Measurements from ENCODE around the gene SCYGR2. TPM values are rescaled to one million over a fixed set of nuclear protein-coding genes. Genes with fewer than 3 reads are reported as not detected.

SCYGR2 gene
- polyA plus RNA-seq, 1 of the 3 experiments (the other 2 are of a cell fraction) = not detected

DNA sequence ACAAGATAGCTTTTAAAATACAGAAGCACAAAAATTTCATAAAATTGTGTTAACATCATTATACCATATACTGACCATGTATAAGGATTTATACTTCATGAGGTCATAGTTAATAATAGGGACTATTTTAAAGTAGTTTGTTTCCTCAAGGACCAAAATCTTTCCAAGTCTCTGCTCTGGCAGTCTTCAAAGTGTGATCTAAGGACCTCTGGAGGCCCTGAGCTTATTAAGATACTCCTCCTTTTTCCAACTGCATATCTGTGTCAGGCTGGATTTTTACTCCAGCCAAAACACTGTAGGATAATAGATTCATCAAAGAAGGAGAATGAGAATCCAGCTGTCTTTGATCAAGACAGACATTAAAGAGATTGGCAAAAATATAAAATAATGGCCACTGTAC, 1.7 kb upstream of the SCYGR2 start:
- TF ChIP-seq NRF1 (IDR thresholded peaks at IDR 0.05; ENCODE audit: low read depth, low read length) (no peak), POLR2AphosphoS5 (IDR thresholded peaks at IDR 0.05; ENCODE audit: low read depth, low read length) (no peak), RFX5 (IDR thresholded peaks at IDR 0.05; ENCODE audit: low read length) (no peak), MEF2A (IDR thresholded peaks at IDR 0.05; ENCODE audit: borderline replicate concordance, low read depth) (no peak)
- Histone ChIP-seq H3K27me3 (ENCODE audit: insufficient read depth) (no peaks in the 10 kb centered on the region; the same call in 1 of the 2 replicates), H3K4me2 (no peak overlapping the region), H4K20me1 (ENCODE audit: insufficient read depth) (no peaks in the 10 kb centered on the region), H3K36me3 (replicated peaks in 1 of 2; ENCODE audit: control insufficient read depth in 1 of 2, insufficient read depth in 2 of 2, low read length in 1 of 2) (no peaks in the 10 kb centered on the region), H3K27ac (ENCODE audit: low read depth in 2 of 2, low read length in 1 of 2) (no peak overlapping the region), H3K9me2 (no peaks in the 10 kb centered on the region), H3K79me2 (ENCODE audit: insufficient read depth) (no peaks in the 10 kb centered on the region), H2AFZ (ENCODE audit: low read depth) (no peak overlapping the region), H3F3A (replicated peaks; ENCODE audit: insufficient read depth) (no peaks in the 10 kb centered on the region), H3K9me3 (no peaks in the 10 kb centered on the region), H3K9ac (no peak overlapping the region), H3K4me3 (ENCODE audit: low read depth in 2 of 2, low read length in 1 of 2) (no peak overlapping the region), H3K4me1 (ENCODE audit: control insufficient read depth in 1 of 2, insufficient read depth in 2 of 2, low read depth in 1 of 2, low read length in 1 of 2) (no peaks in the 10 kb centered on the region)
- DNase-seq = no peak
- POLR2A ChIA-PET = no interaction called here
- CTCF ChIA-PET = interaction anchor here (0.8 to 1.0 kb wide), 2 partner anchors 18 to 61 kb away, joined by 3 read pairs; no protein-coding TSS in a partner anchor

DNA sequence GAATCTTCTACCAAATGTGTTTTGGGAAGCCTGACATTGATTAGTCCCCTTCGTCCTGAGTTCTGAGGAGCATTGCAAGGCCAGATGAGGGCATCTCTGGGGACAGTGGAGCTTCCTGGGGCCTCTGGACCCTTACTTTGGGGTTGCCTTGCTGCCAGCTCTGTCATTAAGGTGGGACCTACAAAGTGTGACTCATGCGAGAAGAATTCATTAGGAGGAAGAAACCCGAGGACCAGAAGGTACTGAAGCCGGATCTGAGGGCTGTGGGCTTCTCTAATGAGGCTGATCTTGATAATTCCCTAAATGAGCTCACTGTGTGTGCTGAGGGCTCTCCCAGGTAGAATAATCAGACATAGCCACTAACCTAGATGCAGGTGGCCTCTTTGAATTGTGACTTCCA, 695 bp upstream of the SCYGR2 start:
- 48% methylated on average over 4 of the region's 4 CpGs for WGBS (ENCODE audit: low lambda C conversion rate)
- no peaks in the 10 kb centered on the region; the same call in 1 of the 2 replicates for H3K27me3 ChIP-seq (ENCODE audit: insufficient read depth)

More for the DNA sequence above, 695 bp upstream of the SCYGR2 start:
- no peaks in the 10 kb centered on the region for H3K36me3 ChIP-seq (replicated peaks in 1 of 2; ENCODE audit: control insufficient read depth in 1 of 2, insufficient read depth in 2 of 2, low read length in 1 of 2)
- no peaks in the 10 kb centered on the region for H3K9me3 ChIP-seq
- no peaks in the 10 kb centered on the region for H3F3A ChIP-seq (replicated peaks; ENCODE audit: insufficient read depth)
- no peak for TF ChIP-seq TAF1 (IDR thresholded peaks at IDR 0.05; ENCODE audit: borderline replicate concordance, low read depth, low read length)
- no peak for TF ChIP-seq JUND (IDR thresholded peaks at IDR 0.05)
- no peak for TF ChIP-seq ELF1 (IDR thresholded peaks at IDR 0.05)
- TF ChIP-seq SMC3 (IDR thresholded peaks at IDR 0.05; ENCODE audit: low read depth, low read length) = no peak
- no peak for TF ChIP-seq GATA2 (CRISPR knock-in tag; IDR thresholded peaks at IDR 0.05)
- TF ChIP-seq EP300 (IDR thresholded peaks at IDR 0.05; ENCODE audit: borderline replicate concordance in 1 of 2, low read depth in 1 of 2, low read length in 1 of 2) = no peak
- no peak for TF ChIP-seq YY1 (IDR thresholded peaks at IDR 0.05; ENCODE audit: low read depth)
- no peak for TF ChIP-seq MXI1 (IDR thresholded peaks at IDR 0.05; ENCODE audit: low read depth, low read length)
- TF ChIP-seq, protein P1, sequence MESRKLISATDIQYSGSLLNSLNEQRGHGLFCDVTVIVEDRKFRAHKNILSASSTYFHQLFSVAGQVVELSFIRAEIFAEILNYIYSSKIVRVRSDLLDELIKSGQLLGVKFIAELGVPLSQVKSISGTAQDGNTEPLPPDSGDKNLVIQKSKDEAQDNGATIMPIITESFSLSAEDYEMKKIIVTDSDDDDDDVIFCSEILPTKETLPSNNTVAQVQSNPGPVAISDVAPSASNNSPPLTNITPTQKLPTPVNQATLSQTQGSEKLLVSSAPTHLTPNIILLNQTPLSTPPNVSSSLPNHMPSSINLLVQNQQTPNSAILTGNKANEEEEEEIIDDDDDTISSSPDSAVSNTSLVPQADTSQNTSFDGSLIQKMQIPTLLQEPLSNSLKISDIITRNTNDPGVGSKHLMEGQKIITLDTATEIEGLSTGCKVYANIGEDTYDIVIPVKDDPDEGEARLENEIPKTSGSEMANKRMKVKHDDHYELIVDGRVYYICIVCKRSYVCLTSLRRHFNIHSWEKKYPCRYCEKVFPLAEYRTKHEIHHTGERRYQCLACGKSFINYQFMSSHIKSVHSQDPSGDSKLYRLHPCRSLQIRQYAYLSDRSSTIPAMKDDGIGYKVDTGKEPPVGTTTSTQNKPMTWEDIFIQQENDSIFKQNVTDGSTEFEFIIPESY (IDR thresholded peaks at IDR 0.05; ENCODE audit: borderline replicate concordance, low read depth) = no peak
- no peak for TF ChIP-seq FOSL2 (IDR thresholded peaks at IDR 0.05; ENCODE audit: borderline replicate concordance, low read depth)
- no peak for TF ChIP-seq FOXJ3 (CRISPR knock-in tag; IDR thresholded peaks at IDR 0.05)
- no peak for TF ChIP-seq NRF1 (IDR thresholded peaks at IDR 0.05; ENCODE audit: low read depth, low read length)
- TF ChIP-seq RFX5 (IDR thresholded peaks at IDR 0.05; ENCODE audit: low read length) = no peak
- TF ChIP-seq, protein P2, sequence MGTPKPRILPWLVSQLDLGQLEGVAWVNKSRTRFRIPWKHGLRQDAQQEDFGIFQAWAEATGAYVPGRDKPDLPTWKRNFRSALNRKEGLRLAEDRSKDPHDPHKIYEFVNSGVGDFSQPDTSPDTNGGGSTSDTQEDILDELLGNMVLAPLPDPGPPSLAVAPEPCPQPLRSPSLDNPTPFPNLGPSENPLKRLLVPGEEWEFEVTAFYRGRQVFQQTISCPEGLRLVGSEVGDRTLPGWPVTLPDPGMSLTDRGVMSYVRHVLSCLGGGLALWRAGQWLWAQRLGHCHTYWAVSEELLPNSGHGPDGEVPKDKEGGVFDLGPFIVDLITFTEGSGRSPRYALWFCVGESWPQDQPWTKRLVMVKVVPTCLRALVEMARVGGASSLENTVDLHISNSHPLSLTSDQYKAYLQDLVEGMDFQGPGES (IDR thresholded peaks at IDR 0.05; ENCODE audit: low read depth, low read length) = no peak
- no peak for TF ChIP-seq TEAD4 (IDR thresholded peaks at IDR 0.05; ENCODE audit: borderline replicate concordance, insufficient read depth)
- no peak for TF ChIP-seq RCOR1 (IDR thresholded peaks at IDR 0.05; ENCODE audit: low read length)
- no peak for TF ChIP-seq TCF12 (IDR thresholded peaks at IDR 0.05)
- H4K20me1 ChIP-seq (ENCODE audit: insufficient read depth) = no peaks in the 10 kb centered on the region
- ChIA-PET CTCF (interaction anchor here (1.3 kb wide), 1 partner anchor 192 kb away, joined by 4 read pairs; no protein-coding TSS in a partner anchor), POLR2A (no interaction called here)
- H3K4me3 ChIP-seq (ENCODE audit: low read depth in 2 of 2, low read length in 1 of 2) = no peak overlapping the region
- H3K4me1 ChIP-seq (ENCODE audit: control insufficient read depth in 1 of 2, insufficient read depth in 2 of 2, low read depth in 1 of 2, low read length in 1 of 2) = no peaks in the 10 kb centered on the region
- no peak overlapping the region for H3K9ac ChIP-seq
- H3K4me2 ChIP-seq = no peak overlapping the region
- H2AFZ ChIP-seq (ENCODE audit: low read depth) = no peak overlapping the region
- no peak overlapping the region for H3K27ac ChIP-seq (ENCODE audit: low read depth in 2 of 2, low read length in 1 of 2)
- H3K79me2 ChIP-seq (ENCODE audit: insufficient read depth) = no peaks in the 10 kb centered on the region
- DNase-seq = no peak
- H3K9me2 ChIP-seq = no peaks in the 10 kb centered on the region
